ENCODE measurements around the gene SMG6. TPM values are rescaled to one million over a fixed set of nuclear protein-coding genes. Genes with fewer than 3 reads are reported as not detected.

The SMG6 gene
- total RNA-seq, 2 experiments from 2014 or later = 39.3 to 39.7 TPM

- no peaks in the 10 kb centered on the region for H3K9me3 Mint-ChIP-seq
- Histone ChIP-seq H3K4me1 (ENCODE audit: insufficient read depth, low read length) (peaks cover 59% of the 10 kb centered on the region), H3K4me3 (ENCODE audit: low read length) (no peak overlapping the region), H3K36me3 (ENCODE audit: insufficient read depth, low read length) (peaks cover 20% of the 10 kb centered on the region), H3K9me3 (ENCODE audit: control insufficient read depth in 1 of 2, insufficient read depth in 1 of 2, low read length in 2 of 2) (peaks cover 0 to 6% of the 10 kb centered on the region in 2 experiments), H3K27ac (ENCODE audit: low read depth in 1 of 2, low read length in 2 of 2) (no peak overlapping the region), H3K27me3 (ENCODE audit: control insufficient read depth in 1 of 2, insufficient read depth in 2 of 2, low read length in 2 of 2) (peaks cover 4 to 6% of the 10 kb centered on the region in 2 experiments)
- ChIA-PET POLR2A (interaction anchor here (0.6 to 4.9 kb wide), 9 partner anchors 17 to 389 kb away, joined by 3 to 61 read pairs (median 7); partner anchors contain the start of gene RTN4RL1), CTCF (interaction anchor here (0.6 to 7.3 kb wide), 16 partner anchors 12 to 325 kb away, joined by 3 to 83 read pairs (median 4); no protein-coding TSS in a partner anchor)
- ATAC-seq (ENCODE audit: poor library complexity) (no peak), DNase-seq (peak in 3 of 14 experiments; percentile 19 to 70 (median 59))
- H3K27ac Mint-ChIP-seq = no peak overlapping the region
- no peak overlapping the region for H3K4me3 Mint-ChIP-seq
- H3K27me3 Mint-ChIP-seq = peaks cover 34% of the 10 kb centered on the region
- H3K4me1 Mint-ChIP-seq (ENCODE audit: low read depth) = peaks cover 36% of the 10 kb centered on the region
- intact Hi-C loops (cut with DNase I, micrococcal nuclease) = loop anchor here in 1 of 2 experiments (5.0 to 10.0 kb wide), 3 partner anchors 97 to 209 kb away; no protein-coding TSS in a partner anchor
- no peak for TF ChIP-seq CTCF (IDR thresholded peaks at IDR 0.05)
- peaks cover 30% of the 10 kb centered on the region for H3K36me3 Mint-ChIP-seq (ENCODE audit: low read depth)
Observed at GRCh38 chr17:2057760-2058585, 245.6 kb downstream of the SMG6 start.

- peaks cover 4 to 6% of the 10 kb centered on the region in 2 experiments for H3K27me3 ChIP-seq (ENCODE audit: control insufficient read depth in 1 of 2, insufficient read depth in 2 of 2, low read length in 2 of 2)
- no peak for TF ChIP-seq CTCF (IDR thresholded peaks at IDR 0.05)
- intact Hi-C loops (cut with DNase I, micrococcal nuclease) = loop anchor here in 1 of 2 experiments (5.0 to 10.0 kb wide), 3 partner anchors 98 to 210 kb away; no protein-coding TSS in a partner anchor
- ATAC-seq (ENCODE audit: poor library complexity) = no peak
- peaks cover 0 to 6% of the 10 kb centered on the region in 2 experiments for H3K9me3 ChIP-seq (ENCODE audit: control insufficient read depth in 1 of 2, insufficient read depth in 1 of 2, low read length in 2 of 2)
- peaks cover 61% of the 10 kb centered on the region for H3K4me1 ChIP-seq (ENCODE audit: insufficient read depth, low read length)
- H3K36me3 ChIP-seq (ENCODE audit: insufficient read depth, low read length) = peaks cover 16% of the 10 kb centered on the region
- Mint-ChIP-seq H3K27ac (no peak overlapping the region), H3K27me3 (peaks cover 29% of the 10 kb centered on the region), H3K4me1 (ENCODE audit: low read depth) (peaks cover 38% of the 10 kb centered on the region), H3K36me3 (ENCODE audit: low read depth) (peaks cover 23% of the 10 kb centered on the region), H3K4me3 (no peak overlapping the region), H3K9me3 (no peaks in the 10 kb centered on the region)
- H3K27ac ChIP-seq (ENCODE audit: low read depth in 1 of 2, low read length in 2 of 2) = no peak overlapping the region
- POLR2A ChIA-PET = interaction anchor here (0.6 to 4.9 kb wide), 13 partner anchors 16 to 388 kb away, joined by 3 to 61 read pairs (median 6); partner anchors contain the start of genes RTN4RL1, SMG6 and SRR
- peak in 1 of 14 experiments; percentile 41 for DNase-seq
- CTCF ChIA-PET = interaction anchor here (1.0 to 7.3 kb wide), 11 partner anchors 12 to 281 kb away, joined by 3 to 83 read pairs (median 5); no protein-coding TSS in a partner anchor
- H3K4me3 ChIP-seq (ENCODE audit: low read length) = no peak overlapping the region
Observed at GRCh38 chr17:2057175-2057759, 246.3 kb downstream of the SMG6 start.

All from CD4-positive, alpha-beta T cell (primary cell).